HepG2 (cell line): ENCODE results near the gene DYRK1B. TPM values are rescaled to one million over a fixed set of nuclear protein-coding genes. Genes with fewer than 3 reads are reported as not detected.

Experiments used
- KDM2A ChIP-seq: sonication (generic); formaldehyde crosslinking; IDR thresholded peaks from 2 replicates; pipeline ENCODE4 v1.4.0; 2020; ENCODE audit warnings: low read depth, missing genetic modification reagents, borderline replicate concordance
- MAX ChIP-seq: IDR thresholded peaks from 2 replicates; pipeline ENCODE4 v1.6.1; 2012; ENCODE audit warnings: inconsistent platforms
- MTERF4 ChIP-seq: sonication (generic); formaldehyde crosslinking; IDR thresholded peaks from 2 replicates; pipeline ENCODE4 v1.8.0; 2023; ENCODE audit warnings: mild to moderate bottlenecking, missing genetic modification reagents
- PRDM10 ChIP-seq: sonication (generic); formaldehyde crosslinking; IDR thresholded peaks from 2 replicates; pipeline ENCODE4 v1.4.0; 2020; ENCODE audit warnings: low read depth, missing genetic modification reagents
- SOX5 ChIP-seq: IDR thresholded peaks from 2 replicates; pipeline ENCODE4 v1.6.1; 2016; ENCODE audit warnings: borderline replicate concordance
- SP5 ChIP-seq: IDR thresholded peaks from 2 replicates; pipeline ENCODE4 v1.6.1; 2016; ENCODE audit warnings: low read depth, borderline replicate concordance
- XRCC5 ChIP-seq: fragments of 200-400 bp; formaldehyde crosslinking; optimal IDR thresholded peaks from 2 replicates; pipeline ENCODE3; 2017; ENCODE audit warnings: mild to moderate bottlenecking, low read length
- ZBTB42 ChIP-seq: sonication (generic); formaldehyde crosslinking; IDR thresholded peaks from 2 replicates; pipeline ENCODE4 v1.5.0; 2020; ENCODE audit warnings: mild to moderate bottlenecking, missing genetic modification reagents
- ZBTB7B ChIP-seq: sonication (generic); formaldehyde crosslinking; IDR thresholded peaks from 2 replicates; pipeline ENCODE4 v1.4.0; 2020; ENCODE audit warnings: missing genetic modification reagents
- ZFP1 ChIP-seq: IDR thresholded peaks from 2 replicates; pipeline ENCODE4 v1.6.1; 2016
- ZMYM2 ChIP-seq: sonication (generic); formaldehyde crosslinking; IDR thresholded peaks from 2 replicates; pipeline ENCODE4 v1.8.0; 2022; ENCODE audit warnings: mild to moderate bottlenecking, missing genetic modification reagents
- ZNF597 ChIP-seq: sonication (generic); formaldehyde crosslinking; IDR thresholded peaks from 2 replicates; pipeline ENCODE4 v1.5.0; 2020; ENCODE audit warnings: missing genetic modification reagents
- ZNF780A ChIP-seq: sonication (generic); formaldehyde crosslinking; IDR thresholded peaks from 2 replicates; pipeline ENCODE4 v1.8.0; 2022; ENCODE audit warnings: mild to moderate bottlenecking, missing genetic modification reagents, moderate library complexity
- ZNF781 ChIP-seq: sonication (generic); formaldehyde crosslinking; IDR thresholded peaks from 2 replicates; pipeline ENCODE4 v1.5.1; 2020; ENCODE audit warnings: borderline replicate concordance, mild to moderate bottlenecking, missing genetic modification reagents; ENCODE audit errors: not compliant biosample characterization
- ZSCAN5A ChIP-seq: sonication (generic); formaldehyde crosslinking; IDR thresholded peaks from 2 replicates; pipeline ENCODE4 v1.8.0; 2022; ENCODE audit warnings: mild to moderate bottlenecking, missing genetic modification reagents, borderline replicate concordance
- polyA plus RNA-seq, 8 experiments: library from polyadenylated mRNA; depleted of rRNA in 3 of 8; stranded (reverse) in 7 of 8; unstranded in 1 of 8; fragments of >200 nt; fragmentation: Illumina TruSeq in 4 of 8; extraction: Trizol in 4 of 8; gene quantifications; 2 replicates each; pipeline versions ENCODE4 v1.2.1 to v1.2.3, GENCODE V29; 2011 to 2016; ENCODE audit warnings: low read depth in 4 of 8, missing spikeins in 1 of 8, mixed read lengths in 1 of 8; ENCODE audit not compliant: insufficient read depth in 1 of 8
- total RNA-seq, 5 experiments: library from RNA; depleted of rRNA; stranded (reverse); fragments of >200 nt; fragmentation: Illumina TruSeq; extraction: Trizol; gene quantifications; 2 replicates each; pipeline ENCODE4 v1.2.3, GENCODE V29; 2016; ENCODE audit warnings: low read depth in 1 of 5
- TF ChIP-seq, protein P1 (sequence below): sonication (generic); formaldehyde crosslinking; IDR thresholded peaks from 2 replicates; pipeline ENCODE4 v1.8.0; 2022; ENCODE audit warnings: mild to moderate bottlenecking, missing genetic modification reagents, moderate library complexity
- TF ChIP-seq, protein P2 (sequence below): sonication (generic); formaldehyde crosslinking; IDR thresholded peaks from 2 replicates; pipeline ENCODE4 v1.4.0; 2020; ENCODE audit warnings: missing genetic modification reagents, borderline replicate concordance

The DYRK1B gene
- total and polyA plus RNA-seq, 2 of the 13 experiments (the other 11 are each of a cell fraction or from before 2014, with no cell fraction given), result 0.82 to 1.3 TPM

- TF ChIP-seq PRDM10 (no peak), ZNF780A (no peak), MAX (peak; percentile 95), ZMYM2 (no peak), KDM2A (CRISPR knock-in tag) (peak; percentile 74; the same call in 1 of the 2 replicates), ZNF781 (CRISPR knock-in tag) (no peak), ZSCAN5A (no peak), XRCC5 (no peak), MTERF4 (CRISPR knock-in tag) (peak; percentile 85), SP5 (no peak), ZBTB42 (CRISPR knock-in tag) (no peak), ZFP1 (CRISPR knock-in tag) (0 out of 2 replicates have a peak, but pooled peaks have one; percentile 31), ZBTB7B (CRISPR knock-in tag) (no peak), ZNF597 (no peak), SOX5 (CRISPR knock-in tag) (no peak)
- TF ChIP-seq, protein P1, sequence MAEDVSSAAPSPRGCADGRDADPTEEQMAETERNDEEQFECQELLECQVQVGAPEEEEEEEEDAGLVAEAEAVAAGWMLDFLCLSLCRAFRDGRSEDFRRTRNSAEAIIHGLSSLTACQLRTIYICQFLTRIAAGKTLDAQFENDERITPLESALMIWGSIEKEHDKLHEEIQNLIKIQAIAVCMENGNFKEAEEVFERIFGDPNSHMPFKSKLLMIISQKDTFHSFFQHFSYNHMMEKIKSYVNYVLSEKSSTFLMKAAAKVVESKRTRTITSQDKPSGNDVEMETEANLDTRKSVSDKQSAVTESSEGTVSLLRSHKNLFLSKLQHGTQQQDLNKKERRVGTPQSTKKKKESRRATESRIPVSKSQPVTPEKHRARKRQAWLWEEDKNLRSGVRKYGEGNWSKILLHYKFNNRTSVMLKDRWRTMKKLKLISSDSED (CRISPR knock-in tag), result no peak
- TF ChIP-seq, protein P2, sequence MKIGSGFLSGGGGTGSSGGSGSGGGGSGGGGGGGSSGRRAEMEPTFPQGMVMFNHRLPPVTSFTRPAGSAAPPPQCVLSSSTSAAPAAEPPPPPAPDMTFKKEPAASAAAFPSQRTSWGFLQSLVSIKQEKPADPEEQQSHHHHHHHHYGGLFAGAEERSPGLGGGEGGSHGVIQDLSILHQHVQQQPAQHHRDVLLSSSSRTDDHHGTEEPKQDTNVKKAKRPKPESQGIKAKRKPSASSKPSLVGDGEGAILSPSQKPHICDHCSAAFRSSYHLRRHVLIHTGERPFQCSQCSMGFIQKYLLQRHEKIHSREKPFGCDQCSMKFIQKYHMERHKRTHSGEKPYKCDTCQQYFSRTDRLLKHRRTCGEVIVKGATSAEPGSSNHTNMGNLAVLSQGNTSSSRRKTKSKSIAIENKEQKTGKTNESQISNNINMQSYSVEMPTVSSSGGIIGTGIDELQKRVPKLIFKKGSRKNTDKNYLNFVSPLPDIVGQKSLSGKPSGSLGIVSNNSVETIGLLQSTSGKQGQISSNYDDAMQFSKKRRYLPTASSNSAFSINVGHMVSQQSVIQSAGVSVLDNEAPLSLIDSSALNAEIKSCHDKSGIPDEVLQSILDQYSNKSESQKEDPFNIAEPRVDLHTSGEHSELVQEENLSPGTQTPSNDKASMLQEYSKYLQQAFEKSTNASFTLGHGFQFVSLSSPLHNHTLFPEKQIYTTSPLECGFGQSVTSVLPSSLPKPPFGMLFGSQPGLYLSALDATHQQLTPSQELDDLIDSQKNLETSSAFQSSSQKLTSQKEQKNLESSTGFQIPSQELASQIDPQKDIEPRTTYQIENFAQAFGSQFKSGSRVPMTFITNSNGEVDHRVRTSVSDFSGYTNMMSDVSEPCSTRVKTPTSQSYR (CRISPR knock-in tag), result no peak
Observed at GRCh38 chr19:39845933-39846677, 12.1 kb upstream of the DYRK1B start, which contains the start of gene FBL (continued).
